ENCODE data around the gene NOL4L.

- no peak for TF ChIP-seq EZH2 (IDR thresholded peaks at IDR 0.05)
- TF ChIP-seq POLR2AphosphoS5 (IDR thresholded peaks at IDR 0.05; ENCODE audit: borderline replicate concordance, low read depth, low read length), result no peak
Measured at GRCh38 chr20:32599783-32600340, 14.7 kb upstream of the NOL4L start.
